OCI-LY1 (cell line): ENCODE results near the gene RGSL1.

Experiments
- CTCF ChIP-seq: fragments of 200-600 bp; sonication (generic), shearing (Covaris generic); IDR thresholded peaks from 2 replicates; pipeline ENCODE4 v1.5.1; 2017; ENCODE audit warnings: mild to moderate bottlenecking, antibody characterized with exemption, low read length, moderate library complexity, mixed read lengths
- EZH2 ChIP-seq: fragments of 200-600 bp; sonication (generic), shearing (Covaris generic); IDR thresholded peaks from 2 replicates; pipeline ENCODE4 v1.8.0; 2017; ENCODE audit warnings: borderline replicate concordance, mixed run types, mild to moderate bottlenecking, antibody characterized with exemption, low read length, moderate library complexity, mixed read lengths

DNA sequence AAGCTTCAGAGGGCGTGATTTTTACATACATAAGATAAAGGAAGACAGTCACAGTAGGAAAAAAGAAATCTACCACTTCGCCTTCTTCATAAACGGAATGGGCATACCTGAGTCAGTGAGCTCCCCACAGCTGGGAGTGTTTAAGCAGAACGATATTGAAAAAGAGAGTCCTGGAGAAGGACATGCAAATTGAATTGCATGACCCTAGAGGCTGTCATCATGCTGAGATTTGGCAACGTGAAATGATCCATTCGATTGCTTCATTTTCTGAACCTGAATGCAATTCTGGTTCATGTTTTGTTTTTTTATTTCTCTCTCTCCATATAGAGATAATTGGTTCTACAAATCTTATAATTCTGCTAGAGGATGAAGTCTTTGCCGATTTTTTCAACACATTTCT is 3.7 kb downstream of the RGSL1 start:
- TF ChIP-seq CTCF = no peak
- TF ChIP-seq EZH2 = no peak
